ENCODE results near the gene PRR22. TPM values are rescaled to one million over a fixed set of nuclear protein-coding genes. Genes with fewer than 3 reads are reported as not detected.
"Not testable (repeated sequence)": the region's sequence is repeated elsewhere in the genome, so short reads cannot be mapped to it uniquely, and the experiment has no call there.

The PRR22 gene
- total RNA-seq, 4 donors from 2014 or later, result 1.6 to 3.5 TPM; not detected in 2

- H3K27me3 ChIP-seq, result no peaks in the 10 kb centered on the region
- DNase-seq, result no peak
- H3K27ac ChIP-seq, result no peak overlapping the region
- no peaks in the 10 kb centered on the region for H3K4me1 ChIP-seq
- TF ChIP-seq POLR2A (IDR thresholded peaks at IDR 0.05) (no peak), CTCF (IDR thresholded peaks at IDR 0.05) (no peak)
- no peaks in the 10 kb centered on the region for H3K36me3 ChIP-seq
- no peaks in the 10 kb centered on the region for H3K9me3 ChIP-seq
- intact Hi-C loops (cut with DNase I; ENCODE audit: low total_unique reads), result no loop called here
- H3K4me3 ChIP-seq, result no peak overlapping the region
Observed at GRCh38 chr19:5765220-5765619, 19.3 kb downstream of the PRR22 start.

GRCh38 chr19:5762608-5763217, 21.8 kb downstream of the PRR22 start:
- intact Hi-C loops (cut with DNase I; ENCODE audit: low total_unique reads), result no loop called here
- Histone ChIP-seq H3K4me1 (no peaks in the 10 kb centered on the region), H3K27me3 (no peaks in the 10 kb centered on the region), H3K4me3 (no peak overlapping the region), H3K27ac (no peak overlapping the region), H3K9me3 (no peaks in the 10 kb centered on the region), H3K36me3 (no peaks in the 10 kb centered on the region)
- no peak for DNase-seq
- TF ChIP-seq CTCF (IDR thresholded peaks at IDR 0.05), result no peak
- no peak for TF ChIP-seq POLR2A (IDR thresholded peaks at IDR 0.05)

GRCh38 chr19:5753743-5754142, 30.8 kb downstream of the PRR22 start:
- Histone ChIP-seq H3K9me3 (no peaks in the 10 kb centered on the region), H3K27ac (no peak overlapping the region), H3K4me3 (no peak overlapping the region), H3K4me1 (no peaks in the 10 kb centered on the region), H3K36me3 (no peaks in the 10 kb centered on the region), H3K27me3 (no peaks in the 10 kb centered on the region)
- no peak for TF ChIP-seq POLR2A (IDR thresholded peaks at IDR 0.05)
- no peak for TF ChIP-seq CTCF (IDR thresholded peaks at IDR 0.05)
- no peak for DNase-seq
- intact Hi-C loops (cut with DNase I; ENCODE audit: low total_unique reads), result no loop called here

GRCh38 chr19:5751709-5752108, 32.8 kb downstream of the PRR22 start:
- no peak for TF ChIP-seq POLR2A (IDR thresholded peaks at IDR 0.05)
- no peak for TF ChIP-seq CTCF (IDR thresholded peaks at IDR 0.05)
- DNase-seq, result no peak
- no peaks in the 10 kb centered on the region for H3K27me3 ChIP-seq
- no peak overlapping the region for H3K4me3 ChIP-seq
- no peak overlapping the region for H3K27ac ChIP-seq
- H3K9me3 ChIP-seq, result no peaks in the 10 kb centered on the region
- H3K36me3 ChIP-seq, result no peaks in the 10 kb centered on the region
- intact Hi-C loops (cut with DNase I; ENCODE audit: low total_unique reads), result no loop called here
- H3K4me1 ChIP-seq, result no peaks in the 10 kb centered on the region

- no peaks in the 10 kb centered on the region for H3K27me3 ChIP-seq
- no peak overlapping the region for H3K4me3 ChIP-seq
- H3K36me3 ChIP-seq, result no peaks in the 10 kb centered on the region
- DNase-seq, result no peak
- no peaks in the 10 kb centered on the region for H3K4me1 ChIP-seq
- TF ChIP-seq POLR2A (IDR thresholded peaks at IDR 0.05) (no peak), CTCF (IDR thresholded peaks at IDR 0.05) (no peak)
- H3K9me3 ChIP-seq, result no peaks in the 10 kb centered on the region
- H3K27ac ChIP-seq, result no peak overlapping the region
- intact Hi-C loops (cut with DNase I; ENCODE audit: low total_unique reads), result no loop called here
Observed at GRCh38 chr19:5749505-5749904, 35.0 kb downstream of the PRR22 start.

GRCh38 chr19:5748920-5749319, 35.6 kb downstream of the PRR22 start:
- DNase-seq; H3K9me3 ChIP-seq; H3K27me3 ChIP-seq; H3K27ac ChIP-seq; intact Hi-C loops (cut with DNase I; ENCODE audit: low total_unique reads); H3K4me3 ChIP-seq; H3K36me3 ChIP-seq; H3K4me1 ChIP-seq: not testable (repeated sequence)

- H3K27me3 ChIP-seq; H3K4me3 ChIP-seq; H3K36me3 ChIP-seq; H3K27ac ChIP-seq; H3K9me3 ChIP-seq; DNase-seq; intact Hi-C loops (cut with DNase I; ENCODE audit: low total_unique reads); H3K4me1 ChIP-seq: not testable (repeated sequence)
Observed at GRCh38 chr19:5744999-5745398, 39.5 kb downstream of the PRR22 start.

All from uterus (tissue), 4 donors.